PC-3 (cell line): Measurements from ENCODE around the gene WDFY1. TPM values are rescaled to one million over a fixed set of nuclear protein-coding genes. Genes with fewer than 3 reads are reported as not detected.

Experiments
- ATAC-seq: fragments of 200-7000 bp; cut with Tn5 transposase; 2 replicates; pipeline ENCODE4 v1.9.1; 2020; ENCODE audit warnings: mild to moderate bottlenecking, moderate library complexity
- BruUV-seq: library from RNA; stranded (reverse); fragments of 400-500 nt; replicated peaks from 2 replicates; lab custom pipeline; 2021; lab: Mats Ljungman, UMichigan
- CTCF ChIA-PET: fragments of 300-600 bp; sonication (Branson Sonifier 250); formaldehyde crosslinking; loops from one replicate; lab custom pipeline; 2022; ENCODE audit warnings: antibody characterized with exemption; lab: Charles Lee
- POLR2A ChIA-PET: fragments of 300-600 bp; sonication (Branson Sonifier 250); formaldehyde crosslinking; loops from one replicate; lab custom pipeline; 2022; ENCODE audit warnings: antibody characterized with exemption; ENCODE audit not compliant: unreplicated experiment; lab: Charles Lee
- DNase-seq: peaks from one replicate; pipeline ENCODE4 v3.0.0-alpha.2; 2015
- H2AFZ ChIP-seq: fragments of 300-600 bp; sonication (generic); 2 replicates; pipeline ENCODE4 v1.6.0; 2016; ENCODE audit warnings: antibody characterized with exemption, low read length
- H3F3A ChIP-seq: fragments of 300-600 bp; sonication (generic); one replicate; pipeline ENCODE4 v1.6.0; 2017; ENCODE audit warnings: antibody characterized with exemption, low read length, control low read depth, mild to moderate bottlenecking; ENCODE audit not compliant: unreplicated experiment
- H3K27ac ChIP-seq: fragments of 300-600 bp; sonication (generic); 2 replicates; pipeline ENCODE4 v1.5.1; 2016; ENCODE audit warnings: mild to moderate bottlenecking, low read length
- H3K27me3 ChIP-seq: fragments of 300-600 bp; sonication (generic); 2 replicates; pipeline ENCODE4 v1.6.1; 2016; ENCODE audit warnings: low read length, mixed read lengths
- H3K36me3 ChIP-seq: fragments of 300-600 bp; sonication (generic); 2 replicates; pipeline ENCODE4 v1.6.1; 2016; ENCODE audit warnings: low read depth, mixed run types, low read length, mixed read lengths
- H3K4me1 ChIP-seq: fragments of 300-600 bp; sonication (generic); 2 replicates; pipeline ENCODE4 v1.5.1; 2016; ENCODE audit warnings: low read length; ENCODE audit not compliant: insufficient read depth
- H3K4me2 ChIP-seq: fragments of 300-600 bp; sonication (generic); 2 replicates; pipeline ENCODE4 v1.6.0; 2016; ENCODE audit warnings: low read length
- H3K4me3 ChIP-seq: fragments of 300-600 bp; sonication (generic); 2 replicates; pipeline ENCODE4 v1.5.1; 2016; ENCODE audit warnings: mild to moderate bottlenecking, low read length, mixed read lengths
- H3K79me2 ChIP-seq: fragments of 300-600 bp; sonication (generic); 2 replicates; pipeline ENCODE4 v1.6.1; 2017; ENCODE audit warnings: low read length, mixed read lengths
- H3K9ac ChIP-seq: fragments of 300-600 bp; sonication (generic); 2 replicates; pipeline ENCODE4 v1.6.0; 2016; ENCODE audit warnings: mild to moderate bottlenecking, low read length
- H3K9me2 ChIP-seq: fragments of 300-600 bp; sonication (generic); replicated peaks from 2 replicates; pipeline ENCODE4 v1.6.1; 2016; ENCODE audit warnings: mixed run types, low read length, mixed read lengths
- H3K9me3 ChIP-seq: fragments of 300-600 bp; sonication (generic); 2 replicates; pipeline ENCODE4 v1.6.1; 2016; ENCODE audit warnings: low read length, mixed read lengths
- H4K20me1 ChIP-seq: fragments of 300-600 bp; sonication (generic); 2 replicates; pipeline ENCODE4 v1.6.1; 2016; ENCODE audit warnings: low read length, mixed read lengths
- CTCF ChIP-seq: fragments of 300-600 bp; sonication (generic); conservative IDR thresholded peaks from 2 replicates; pipeline ENCODE4 v1.5.1; 2017; ENCODE audit warnings: antibody characterized with exemption, low read depth, mild to moderate bottlenecking, low read length
- EZH2 ChIP-seq: fragments of 300-600 bp; sonication (generic); IDR thresholded peaks from one replicate; pipeline ENCODE4 v1.6.1; 2017; ENCODE audit warnings: antibody characterized with exemption, mild to moderate bottlenecking, low read length; ENCODE audit not compliant: unreplicated experiment
- EZH2phosphoT487 ChIP-seq: fragments of 300-600 bp; sonication (generic); IDR thresholded peaks from 2 replicates; pipeline ENCODE4 v1.6.1; 2018; ENCODE audit warnings: mild to moderate bottlenecking, antibody characterized with exemption, low read length, borderline replicate concordance
- intact Hi-C: fragments of 100-400 bp; cut with micrococcal nuclease; formaldehyde crosslinking; loops from 2 replicates; pipeline ENCODE4 v1.9.0; 2023
- total RNA-seq: library from RNA; depleted of rRNA; stranded (reverse); fragments of >200 nt; gene quantifications from 2 replicates; pipeline ENCODE4 v1.2.3, GENCODE V29; 2014

WDFY1 gene
- total RNA-seq, 1 experiment from 2014 or later, result 47.7 TPM

- Histone ChIP-seq H3K9me3 (no peaks in the 10 kb centered on the region), H3K9me2 (no peaks in the 10 kb centered on the region), H3K27me3 (no peaks in the 10 kb centered on the region), H3K27ac (no peak overlapping the region), H3F3A (no peaks in the 10 kb centered on the region), H3K79me2 (no peaks in the 10 kb centered on the region), H3K36me3 (peaks cover 4% of the 10 kb centered on the region), H3K4me2 (no peak overlapping the region), H3K4me1 (peaks cover 19% of the 10 kb centered on the region), H3K9ac (no peak overlapping the region), H2AFZ (no peak overlapping the region), H3K4me3 (no peak overlapping the region), H4K20me1 (no peaks in the 10 kb centered on the region)
- TF ChIP-seq EZH2 (no peak), EZH2phosphoT487 (no peak), CTCF (no peak)
- ChIA-PET CTCF (interaction anchor here (0.6 to 2.2 kb wide), 2 partner anchors 115 to 313 kb away, joined by 4 to 19 read pairs; no protein-coding TSS in a partner anchor), POLR2A (interaction anchor here (0.6 kb wide), 1 partner anchor 315 kb away, joined by 4 read pairs; no protein-coding TSS in a partner anchor)
- intact Hi-C loops, result loop anchor here (2.0 to 10.0 kb wide), 5 partner anchors 17 to 803 kb away; no protein-coding TSS in a partner anchor
- no TSS peak for BruUV-seq
- DNase-seq (no peak), ATAC-seq (no peak)
These were observed 26.6 kb upstream of the WDFY1 start for GRCh38 chr2:223971731-223972130.

DNA sequence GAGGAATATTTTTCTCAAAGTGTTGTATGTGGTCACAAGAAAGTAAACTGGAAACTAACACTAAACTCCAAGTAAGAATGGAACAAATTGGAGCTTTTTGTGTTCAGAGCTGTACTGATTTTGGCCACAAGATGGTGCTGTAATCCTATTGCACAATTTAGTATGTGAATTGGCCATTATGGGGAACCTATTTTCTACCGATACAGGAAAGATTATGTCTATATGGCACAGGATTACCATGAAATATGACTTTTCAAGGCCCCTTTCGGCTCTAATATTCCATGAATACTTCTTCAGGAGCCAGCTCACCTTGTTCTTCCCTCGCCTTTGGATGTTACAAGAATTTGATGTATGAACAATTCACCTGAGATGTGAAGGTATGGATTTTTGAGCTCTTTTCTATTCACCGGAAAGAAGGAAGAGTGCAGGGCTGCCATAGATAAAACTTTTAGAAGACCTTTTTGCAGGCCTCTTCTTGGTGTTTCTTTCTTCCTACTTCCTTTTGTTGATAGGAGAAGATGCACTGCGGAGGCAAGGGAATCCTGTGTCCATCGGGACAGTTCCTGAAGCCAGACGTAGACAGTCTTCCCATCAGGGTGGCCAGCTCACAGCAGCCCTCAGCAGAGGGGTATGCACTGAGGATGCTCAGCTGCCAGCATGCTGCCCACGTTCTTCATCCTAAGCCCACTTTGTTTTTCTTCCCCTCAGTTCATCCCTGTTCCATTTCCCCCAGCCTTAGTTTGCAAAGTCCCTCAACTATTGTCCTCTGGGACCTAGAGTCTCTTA is 25.4 kb upstream of the WDFY1 start:
- H3K4me3 ChIP-seq, result no peak overlapping the region
- H2AFZ ChIP-seq, result no peak overlapping the region
- H3K4me1 ChIP-seq, result peaks cover 15% of the 10 kb centered on the region
- 0 out of 2 replicates have a peak, but pooled peaks cover under 1% of the 10 kb centered on the region for H3K79me2 ChIP-seq
- no peak overlapping the region for H3K27ac ChIP-seq
- intact Hi-C loops, result loop anchor here (1.0 to 10.0 kb wide), 7 partner anchors 18 to 804 kb away; no protein-coding TSS in a partner anchor
- H3K9me3 ChIP-seq, result no peaks in the 10 kb centered on the region
- no TSS peak for BruUV-seq
- no peaks in the 10 kb centered on the region for H3F3A ChIP-seq
- CTCF ChIA-PET, result interaction anchor here (0.5 to 2.2 kb wide), 13 partner anchors 10 to 1071 kb away, joined by 3 to 26 read pairs (median 4); no protein-coding TSS in a partner anchor
- no peak for TF ChIP-seq EZH2phosphoT487
- peak; percentile 94 for TF ChIP-seq CTCF
- H3K36me3 ChIP-seq, result peaks cover 8% of the 10 kb centered on the region
- no peaks in the 10 kb centered on the region for H3K9me2 ChIP-seq
- DNase-seq, result peak; percentile 85
- peak; percentile 68 for ATAC-seq
- H4K20me1 ChIP-seq, result no peaks in the 10 kb centered on the region
- POLR2A ChIA-PET, result no interaction called here
- no peaks in the 10 kb centered on the region for H3K27me3 ChIP-seq
- no peak overlapping the region for H3K4me2 ChIP-seq
- H3K9ac ChIP-seq, result no peak overlapping the region
